Measurements from ENCODE around the gene POLR3E. TPM values are rescaled to one million over a fixed set of nuclear protein-coding genes. Genes with fewer than 3 reads are reported as not detected.

The POLR3E gene
- total and polyA plus RNA-seq, 4 donors: 16.0 to 42.9 (median 18.3) TPM

- H3K9ac ChIP-seq (ENCODE audit: low read depth in 1 of 2, low read length in 2 of 2): no peak overlapping the region
- TF ChIP-seq HNF4G (IDR thresholded peaks at IDR 0.05) (no peak), NR2F2 (IDR thresholded peaks at IDR 0.05) (no peak), FOXA1 (IDR thresholded peaks at IDR 0.05) (no peak), RXRA (IDR thresholded peaks at IDR 0.05) (no peak), CTCF (IDR thresholded peaks at IDR 0.05; ENCODE audit: low read depth, low read length, missing input control) (no peak), MAX (IDR thresholded peaks at IDR 0.05) (no peak)
- H3K4me3 ChIP-seq (ENCODE audit: low read depth in 1 of 3, low read length in 3 of 3): no peak overlapping the region
- no peaks in the 10 kb centered on the region for H3K9me3 ChIP-seq (ENCODE audit: control insufficient read depth in 4 of 4, low read length in 3 of 4)
- no peaks in the 10 kb centered on the region for H3K27me3 ChIP-seq (ENCODE audit: control insufficient read depth in 4 of 4, insufficient read depth in 4 of 4, low read length in 3 of 4)
- no peak for DNase-seq (ENCODE audit: low spot score)
- peaks cover 13 to 75% (median 21%) of the 10 kb centered on the region in 4 donors for H3K36me3 ChIP-seq (ENCODE audit: control insufficient read depth in 4 of 4, insufficient read depth in 3 of 4, low read depth in 1 of 4, low read length in 3 of 4)
- no peak overlapping the region for H3K27ac ChIP-seq (ENCODE audit: low read depth in 1 of 2, low read length in 2 of 2)
- WGBS: 79% methylated on average over 17 of the region's 17 CpGs
- H3K4me1 ChIP-seq (ENCODE audit: control insufficient read depth in 4 of 4, insufficient read depth in 4 of 4, low read length in 3 of 4): peaks cover 0 to 7% (median 4%) of the 10 kb centered on the region in 4 donors
Measured at GRCh38 chr16:22317001-22317530, 19.9 kb downstream of the POLR3E start.

GRCh38 chr16:22317625-22318024 is 20.4 kb downstream of the POLR3E start:
- Histone ChIP-seq H3K4me3 (ENCODE audit: low read depth in 1 of 3, low read length in 3 of 3) (no peak overlapping the region), H3K27me3 (ENCODE audit: control insufficient read depth in 4 of 4, insufficient read depth in 4 of 4, low read length in 3 of 4) (no peaks in the 10 kb centered on the region), H3K36me3 (ENCODE audit: control insufficient read depth in 4 of 4, insufficient read depth in 3 of 4, low read depth in 1 of 4, low read length in 3 of 4) (peaks cover 13 to 75% (median 21%) of the 10 kb centered on the region in 4 donors), H3K27ac (ENCODE audit: low read depth in 1 of 2, low read length in 2 of 2) (no peak overlapping the region), H3K9ac (ENCODE audit: low read depth in 1 of 2, low read length in 2 of 2) (no peak overlapping the region), H3K4me1 (ENCODE audit: control insufficient read depth in 4 of 4, insufficient read depth in 4 of 4, low read length in 3 of 4) (peaks cover 0 to 7% (median 4%) of the 10 kb centered on the region in 4 donors), H3K9me3 (ENCODE audit: control insufficient read depth in 4 of 4, low read length in 3 of 4) (no peaks in the 10 kb centered on the region)
- WGBS: 93% methylated on average over 6 of the region's 6 CpGs
- DNase-seq (ENCODE audit: low spot score): no peak
- no peak for TF ChIP-seq JUND (IDR thresholded peaks at IDR 0.05)
- no peak for TF ChIP-seq GABPA (IDR thresholded peaks at IDR 0.05 in 1 of 2, conservative IDR thresholded peaks at IDR 0.05 in 1 of 2)
- TF ChIP-seq ZBTB33 (IDR thresholded peaks at IDR 0.05): no peak
- no peak for TF ChIP-seq HNF4A (conservative IDR thresholded peaks at IDR 0.05)

GRCh38 chr16:22318690-22319358 is 21.6 kb downstream of the POLR3E start:
- WGBS: 78% methylated on average over 18 of the region's 18 CpGs
- H3K27ac ChIP-seq (ENCODE audit: low read depth in 1 of 2, low read length in 2 of 2): no peak overlapping the region
- H3K36me3 ChIP-seq (ENCODE audit: control insufficient read depth in 4 of 4, insufficient read depth in 3 of 4, low read depth in 1 of 4, low read length in 3 of 4): peaks cover 13 to 70% (median 23%) of the 10 kb centered on the region in 4 donors
- no peak for TF ChIP-seq REST (IDR thresholded peaks at IDR 0.05)
- TF ChIP-seq CTCF (IDR thresholded peaks at IDR 0.05; ENCODE audit: low read depth, low read length, missing input control): peak; percentile 55
- peak; percentile 70 to 79 for TF ChIP-seq RAD21 (IDR thresholded peaks at IDR 0.05)
- H3K9me3 ChIP-seq (ENCODE audit: control insufficient read depth in 4 of 4, low read length in 3 of 4): no peaks in the 10 kb centered on the region
- no peaks in the 10 kb centered on the region for H3K27me3 ChIP-seq (ENCODE audit: control insufficient read depth in 4 of 4, insufficient read depth in 4 of 4, low read length in 3 of 4)
- H3K9ac ChIP-seq (ENCODE audit: low read depth in 1 of 2, low read length in 2 of 2): no peak overlapping the region
- peak; percentile 65 for DNase-seq (ENCODE audit: low spot score)
- no peak overlapping the region for H3K4me3 ChIP-seq (ENCODE audit: low read depth in 1 of 3, low read length in 3 of 3)
- H3K4me1 ChIP-seq (ENCODE audit: control insufficient read depth in 4 of 4, insufficient read depth in 4 of 4, low read length in 3 of 4): peaks cover 0 to 7% (median 4%) of the 10 kb centered on the region in 4 donors
